ENCODE data around the gene CFAP46.

DNA sequence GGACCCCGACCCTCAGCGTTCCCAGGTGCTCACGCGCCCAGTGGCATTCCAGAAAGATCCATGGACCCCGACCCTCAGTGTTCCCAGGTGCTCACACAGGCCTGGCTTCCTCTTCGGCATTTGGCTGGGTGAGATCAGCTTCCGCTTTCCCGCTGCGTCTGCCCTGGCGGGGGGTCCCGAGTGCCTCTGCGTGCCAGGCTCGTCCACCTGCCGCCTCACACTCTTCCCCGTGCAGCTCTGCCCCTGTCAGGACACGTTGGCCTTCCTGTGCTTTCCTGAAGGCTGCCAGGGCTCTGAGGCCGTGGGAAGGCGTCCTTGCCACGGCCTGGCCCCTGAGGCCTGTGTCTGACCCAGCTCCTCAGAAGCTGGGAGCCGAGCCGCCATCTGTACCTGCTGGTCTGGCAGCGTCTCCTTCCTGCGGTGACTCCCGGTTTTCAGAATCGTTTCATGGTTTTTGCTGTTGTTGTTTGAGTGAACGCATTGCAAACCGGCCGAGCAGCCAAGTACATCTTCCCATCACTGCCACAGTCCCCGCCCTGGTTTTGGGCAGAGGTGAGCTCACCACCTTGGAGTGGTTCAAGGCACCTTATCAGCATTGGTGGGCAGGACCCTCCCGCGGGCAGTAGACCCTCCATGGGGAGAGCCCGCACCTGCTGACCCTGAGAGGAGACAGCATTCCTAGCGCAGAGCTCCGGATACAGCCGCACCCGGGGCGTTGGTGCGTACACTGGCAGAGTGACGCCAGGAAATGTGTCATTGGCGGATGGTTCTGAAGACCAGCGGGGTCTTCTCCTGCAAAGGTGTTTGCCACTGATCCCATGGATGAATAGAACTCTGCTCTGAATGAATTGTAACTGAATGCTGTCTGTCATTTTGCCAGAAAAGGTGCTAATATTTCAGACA is 173.8 kb downstream of the CFAP46 start:
- TF ChIP-seq, protein P1, sequence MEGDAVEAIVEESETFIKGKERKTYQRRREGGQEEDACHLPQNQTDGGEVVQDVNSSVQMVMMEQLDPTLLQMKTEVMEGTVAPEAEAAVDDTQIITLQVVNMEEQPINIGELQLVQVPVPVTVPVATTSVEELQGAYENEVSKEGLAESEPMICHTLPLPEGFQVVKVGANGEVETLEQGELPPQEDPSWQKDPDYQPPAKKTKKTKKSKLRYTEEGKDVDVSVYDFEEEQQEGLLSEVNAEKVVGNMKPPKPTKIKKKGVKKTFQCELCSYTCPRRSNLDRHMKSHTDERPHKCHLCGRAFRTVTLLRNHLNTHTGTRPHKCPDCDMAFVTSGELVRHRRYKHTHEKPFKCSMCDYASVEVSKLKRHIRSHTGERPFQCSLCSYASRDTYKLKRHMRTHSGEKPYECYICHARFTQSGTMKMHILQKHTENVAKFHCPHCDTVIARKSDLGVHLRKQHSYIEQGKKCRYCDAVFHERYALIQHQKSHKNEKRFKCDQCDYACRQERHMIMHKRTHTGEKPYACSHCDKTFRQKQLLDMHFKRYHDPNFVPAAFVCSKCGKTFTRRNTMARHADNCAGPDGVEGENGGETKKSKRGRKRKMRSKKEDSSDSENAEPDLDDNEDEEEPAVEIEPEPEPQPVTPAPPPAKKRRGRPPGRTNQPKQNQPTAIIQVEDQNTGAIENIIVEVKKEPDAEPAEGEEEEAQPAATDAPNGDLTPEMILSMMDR (IDR thresholded peaks at IDR 0.05; ENCODE audit: insufficient read depth, low read length, poor library complexity, severe bottlenecking), result no peak
- TF ChIP-seq EZH2phosphoT487 (conservative IDR thresholded peaks at IDR 0.05; ENCODE audit: low read length), result no peak

Data from SU-DHL-6 (cell line).